GM19035 (cell line): ENCODE measurements around the gene RBM6.
"Not testable (repeated sequence)": the region's sequence is repeated elsewhere in the genome, so short reads cannot be mapped to it uniquely, and the experiment has no call there.

Experiments
- ATAC-seq: cut with Tn5 transposase; IDR thresholded peaks from one replicate; pipeline ENCODE4 v1.9.1; 2021; ENCODE audit not compliant: unreplicated experiment

Gene RBM6

GRCh38 chr3:49912881-49913281 lies 27.1 kb upstream of the RBM6 start:
- ATAC-seq: no peak

DNA sequence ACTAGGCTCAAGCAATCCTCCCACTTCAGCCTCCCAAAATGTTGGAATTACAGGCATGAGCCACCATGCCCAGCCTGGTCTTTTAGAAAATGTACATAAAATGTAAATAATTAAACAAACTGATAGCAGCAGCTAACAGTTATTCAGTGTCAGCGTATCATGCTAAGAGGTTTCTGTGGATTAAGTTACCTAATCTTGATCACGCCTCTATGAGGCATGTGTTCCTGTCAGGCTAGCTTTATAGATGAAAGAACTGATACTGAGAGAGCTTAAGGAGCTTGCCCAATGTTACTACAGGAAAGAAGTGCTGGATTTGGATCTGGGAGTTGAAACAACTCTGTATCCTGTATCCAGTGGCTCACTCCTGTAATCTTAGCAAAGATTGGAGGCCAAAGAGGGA lies 25.0 kb upstream of the RBM6 start:
- no peak for ATAC-seq

GRCh38 chr3:49916686-49917085 lies 23.3 kb upstream of the RBM6 start:
- ATAC-seq: no peak

GRCh38 chr3:49917806-49918590 lies 22.0 kb upstream of the RBM6 start:
- not testable (repeated sequence) for ATAC-seq

DNA sequence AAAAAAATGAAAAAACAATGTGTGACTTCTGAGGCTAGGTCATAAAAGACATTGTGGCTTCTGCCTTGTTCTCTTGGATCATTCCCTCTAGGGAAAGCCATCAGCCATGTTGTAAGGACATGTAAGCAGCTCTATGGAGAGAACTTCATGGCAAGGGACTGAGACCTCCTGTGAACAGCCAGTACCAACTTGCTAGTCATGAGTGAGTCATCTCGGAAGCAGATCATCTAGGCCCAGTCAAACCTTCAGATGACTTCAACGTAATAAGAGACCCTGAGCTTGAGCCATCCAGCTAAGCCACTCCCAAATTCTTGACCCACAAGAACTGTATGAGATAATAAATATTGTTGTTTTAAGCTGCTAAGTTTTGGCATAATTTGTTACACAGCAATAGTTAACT lies 15.3 kb upstream of the RBM6 start:
- no peak for ATAC-seq

DNA sequence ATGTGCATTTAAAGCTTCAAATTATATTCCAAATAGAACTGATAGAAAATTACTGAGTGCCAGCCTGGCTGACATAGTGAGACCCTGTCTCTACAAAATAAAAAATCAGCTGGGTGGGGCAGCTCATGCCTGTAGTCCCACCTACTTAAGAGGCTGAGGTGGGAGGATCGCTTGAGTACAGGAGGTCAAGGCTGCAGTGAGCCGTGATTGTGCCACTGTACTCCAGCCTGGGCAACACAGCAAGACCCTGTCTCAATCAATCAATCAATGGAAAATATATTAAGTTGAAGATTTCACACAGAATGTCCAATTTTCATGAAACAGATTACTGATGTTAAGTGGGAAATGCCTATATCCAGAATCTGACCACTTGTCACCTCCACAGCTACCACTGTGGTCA lies 14.5 kb upstream of the RBM6 start:
- ATAC-seq: no peak

DNA sequence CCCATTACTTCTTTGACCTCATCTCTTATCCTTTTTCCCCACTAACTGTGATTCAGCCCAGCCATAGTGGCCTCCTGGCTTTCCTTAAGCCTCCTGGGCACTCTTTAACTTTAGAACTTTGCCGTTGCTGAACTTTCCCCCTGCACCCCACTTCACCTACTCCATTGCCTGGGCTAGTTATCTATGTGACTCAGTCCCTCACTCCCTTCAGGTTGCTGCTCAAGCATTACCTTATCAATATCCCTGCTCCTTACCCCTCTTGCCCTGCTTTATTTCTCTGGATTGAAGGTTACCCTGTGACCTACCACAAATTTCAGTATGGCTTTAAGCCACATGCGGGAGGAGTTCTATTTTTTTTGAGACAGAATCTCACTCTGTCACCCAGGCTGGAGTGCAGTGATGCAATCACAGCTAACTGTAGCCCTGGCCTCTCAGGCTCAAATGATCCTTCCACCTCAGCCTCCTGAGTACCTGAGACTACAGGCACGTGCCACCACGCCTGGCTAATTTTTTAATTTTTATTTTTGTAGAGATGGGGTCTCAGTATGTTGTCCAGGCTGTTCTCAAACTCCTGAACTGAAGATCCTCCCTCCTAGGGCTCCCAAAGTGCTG lies 13.7 kb upstream of the RBM6 start:
- ATAC-seq: no peak

GRCh38 chr3:49927798-49928197 lies 12.2 kb upstream of the RBM6 start:
- ATAC-seq: no peak

GRCh38 chr3:49928481-49929017 lies 11.4 kb upstream of the RBM6 start:
- ATAC-seq: no peak

DNA sequence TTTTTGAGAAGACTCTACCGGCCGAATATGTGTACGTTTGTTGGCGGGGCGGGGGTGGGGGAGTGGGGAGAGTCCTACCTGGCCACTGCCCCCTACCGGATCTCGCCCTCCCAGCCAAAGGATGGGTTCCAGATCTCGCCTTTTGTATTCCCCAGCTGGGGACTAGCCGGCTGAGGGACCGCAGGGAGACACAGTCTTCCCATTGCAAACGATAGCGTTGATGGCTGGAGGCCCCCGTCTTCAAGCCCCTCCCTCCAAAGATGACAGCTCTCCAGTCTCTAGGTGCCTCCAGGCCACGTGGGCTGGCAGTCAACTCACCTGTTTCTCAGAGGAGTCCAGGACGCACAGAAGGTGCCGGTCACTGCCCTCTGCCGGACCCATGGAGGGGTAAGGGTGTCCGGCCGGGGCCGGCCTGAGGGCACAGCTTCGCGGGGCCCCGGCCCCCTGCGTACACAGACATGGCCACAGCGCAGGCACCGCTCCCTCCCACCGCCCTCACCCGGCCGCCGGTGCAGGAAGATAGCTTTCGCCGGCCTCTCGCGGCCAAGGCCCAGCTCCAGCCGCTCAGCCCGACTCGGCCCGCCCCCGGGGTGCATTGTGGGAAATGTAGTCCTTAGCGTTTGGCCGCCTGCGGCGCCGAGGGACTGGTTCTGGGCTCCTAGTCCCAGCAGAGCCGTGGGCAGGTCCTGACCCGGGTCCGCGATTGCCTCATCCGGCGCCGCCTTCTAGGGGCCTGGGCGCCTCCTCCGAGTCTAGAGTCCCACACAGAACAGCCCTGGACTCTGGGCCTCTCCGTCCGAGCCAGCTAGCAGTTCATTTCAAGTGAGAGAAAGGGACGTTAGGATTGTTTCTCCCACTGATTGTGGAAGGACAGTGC lies 10.4 kb upstream of the RBM6 start, which contains the start of gene MON1A:
Gene MON1A, minus strand, starts transcription at position 521 of the 877 bp plus-strand sequence. CDS start 16,465 bp downstream, outside the sequence.
- ATAC-seq: peak; percentile 90

DNA sequence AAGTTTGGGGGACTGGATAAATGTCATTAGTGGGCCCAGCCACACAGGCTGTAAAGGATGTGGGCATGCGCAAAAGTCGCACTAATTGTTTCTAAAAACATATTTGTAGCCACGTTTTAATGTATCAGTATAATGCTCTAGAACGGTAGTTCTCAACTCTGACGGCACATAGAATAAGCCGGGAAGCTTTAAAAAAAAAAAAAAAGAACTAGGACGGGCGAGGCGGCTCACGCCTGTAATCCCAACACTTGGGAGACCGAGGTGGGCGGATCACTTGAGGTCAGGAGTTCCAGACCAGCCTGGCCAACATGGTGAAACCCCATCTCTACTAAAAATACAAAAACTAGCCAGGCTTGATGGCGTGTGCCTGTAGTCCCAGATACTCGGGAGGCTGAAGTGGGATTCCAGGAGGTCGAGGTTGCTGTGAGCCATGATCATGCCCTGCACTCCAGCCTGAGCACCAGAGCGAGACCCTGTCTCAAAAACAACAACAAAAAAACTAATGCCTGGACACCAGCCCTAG lies 9.7 kb upstream of the RBM6 start:
- ATAC-seq: no peak

DNA sequence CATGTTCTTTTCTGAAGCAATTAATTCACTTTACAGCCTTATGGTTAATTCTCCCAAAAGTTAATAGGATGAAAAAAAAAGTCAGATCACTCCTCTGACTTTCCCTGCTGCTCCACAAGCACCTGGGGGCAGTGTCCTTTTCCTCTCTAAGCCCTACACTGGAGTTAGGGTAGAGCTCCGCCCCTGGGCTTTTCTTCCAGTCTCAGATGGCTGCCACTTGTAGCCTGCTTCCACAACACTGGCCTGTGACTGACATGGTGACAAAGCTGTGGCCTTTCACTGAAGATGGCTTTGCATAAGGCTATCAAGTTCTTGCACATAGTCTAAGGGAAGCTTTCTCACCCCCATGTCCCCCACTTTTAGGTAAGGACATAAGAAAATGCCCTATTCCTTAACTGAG lies 9.0 kb upstream of the RBM6 start:
- ATAC-seq: no peak

DNA sequence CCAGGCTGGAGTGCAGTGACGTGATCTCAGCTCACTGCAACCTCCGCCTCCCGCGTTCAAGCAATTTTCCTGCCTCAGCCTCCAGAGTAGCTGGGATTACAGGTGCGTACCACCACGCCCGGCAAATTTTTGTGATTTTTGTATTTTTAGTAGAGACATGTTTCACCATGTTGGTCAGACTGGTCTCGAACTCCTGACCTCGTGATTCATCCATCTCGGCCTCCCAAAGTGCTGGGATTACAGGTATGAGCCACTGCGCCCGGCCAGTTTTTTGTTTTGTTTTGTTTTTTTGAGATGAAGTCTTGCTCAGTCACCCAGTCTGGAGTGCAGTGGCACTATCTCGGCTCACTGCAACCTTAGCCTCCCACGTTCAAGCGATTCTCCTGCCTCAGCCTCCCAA lies 7.7 kb upstream of the RBM6 start:
- not testable (repeated sequence) for ATAC-seq

GRCh38 chr3:49937090-49937489 lies 2.9 kb upstream of the RBM6 start:
- no peak for ATAC-seq

- no peak for ATAC-seq
These were observed 808 bp downstream of the RBM6 start for GRCh38 chr3:49940667-49941249.

DNA sequence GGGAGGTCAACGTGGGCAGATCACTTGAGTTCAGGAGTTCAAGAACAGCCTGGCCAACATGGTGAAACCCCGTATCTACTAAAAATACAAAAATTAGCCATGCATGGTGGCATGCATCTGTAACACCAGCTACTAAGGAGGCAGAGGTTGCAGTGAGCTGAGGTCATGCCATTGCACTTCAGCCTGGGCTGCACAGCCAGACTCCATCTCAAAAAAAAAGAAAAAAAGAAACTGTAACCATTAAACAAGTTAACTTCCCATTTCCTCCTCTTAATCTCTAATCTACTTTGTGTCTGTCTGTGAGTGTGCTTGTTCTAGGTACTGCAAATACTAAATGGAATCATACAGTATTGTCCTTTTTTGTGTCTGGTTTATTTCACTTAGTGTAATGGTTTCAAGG lies 2.7 kb downstream of the RBM6 start:
- ATAC-seq: no peak

- no peak for ATAC-seq
These were observed 13.0 kb downstream of the RBM6 start for GRCh38 chr3:49952924-49953323.

- ATAC-seq: no peak
These were observed 15.7 kb downstream of the RBM6 start for GRCh38 chr3:49955636-49956035.

- ATAC-seq: no peak
These were observed 26.4 kb downstream of the RBM6 start for GRCh38 chr3:49966233-49966942.

DNA sequence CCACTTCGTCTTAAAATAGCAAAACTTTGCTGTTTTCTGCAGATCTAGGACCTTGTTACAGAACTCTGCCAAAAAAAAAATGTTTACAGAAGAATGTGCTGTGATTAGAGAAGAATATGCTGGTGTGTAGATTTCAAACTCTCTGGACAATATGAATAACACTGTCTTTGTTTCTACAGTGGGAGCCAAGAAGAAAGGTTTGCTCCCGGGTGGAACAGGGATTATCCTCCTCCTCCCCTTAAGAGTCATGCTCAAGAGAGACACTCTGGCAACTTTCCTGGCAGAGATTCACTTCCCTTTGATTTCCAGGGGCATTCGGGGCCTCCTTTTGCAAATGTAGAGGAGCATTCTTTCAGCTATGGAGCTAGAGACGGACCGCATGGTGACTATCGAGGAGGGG lies 27.3 kb downstream of the RBM6 start:
- no peak for ATAC-seq
